K562 (cell line): ENCODE measurements around the gene PRRC2B. TPM values are rescaled to one million over a fixed set of nuclear protein-coding genes. Genes with fewer than 3 reads are reported as not detected.

ENCODE experiments used
- DDX20 ChIP-seq: fragments of 450-650 bp; IDR thresholded peaks from 2 replicates; pipeline ENCODE4 v1.6.1; 2016; ENCODE audit warnings: missing genetic modification characterization, low read depth, mild to moderate bottlenecking, missing compliant biosample characterization, moderate library complexity
- ESRRA ChIP-seq: fragments of 450-650 bp; IDR thresholded peaks from 2 replicates; pipeline ENCODE4 v1.6.1; 2014; ENCODE audit warnings: low read depth, mild to moderate bottlenecking, moderate library complexity, borderline replicate concordance
- FOSL1 ChIP-seq: fragments of 200-800 bp; sonication (Bioruptor generic); conservative IDR thresholded peaks from 2 replicates; pipeline ENCODE4 v1.6.1; 2016; ENCODE audit warnings: missing genetic modification characterization, missing compliant biosample characterization
- KLF16 ChIP-seq: IDR thresholded peaks from 2 replicates; pipeline ENCODE4 v1.6.1; 2016; ENCODE audit warnings: antibody characterized with exemption
- MCM7 ChIP-seq, 2 experiments: fragments of 450-650 bp; IDR thresholded peaks; 2 replicates each; pipeline ENCODE4 v1.6.1; 2016 to 2018
- MTF1 ChIP-seq: fragments of 250-450 bp; sonication (Bioruptor Pico); IDR thresholded peaks from 2 replicates; pipeline ENCODE4 v1.9.0; 2021; ENCODE audit warnings: moderate library complexity, mild to moderate bottlenecking, inconsistent platforms, borderline replicate concordance
- MXI1 ChIP-seq: IDR thresholded peaks from 2 replicates; pipeline ENCODE4 v1.6.1; 2011; ENCODE audit warnings: low read depth, mild to moderate bottlenecking, improper control_type of control experiment, low read length
- NFIC ChIP-seq: fragments of 450-650 bp; IDR thresholded peaks from 2 replicates; pipeline ENCODE4 v1.6.1; 2017; ENCODE audit warnings: mild to moderate bottlenecking, inconsistent platforms
- POLR2G ChIP-seq: fragments of 200-400 bp; formaldehyde crosslinking; IDR thresholded peaks from 2 replicates; pipeline ENCODE4 v1.6.1; 2017; ENCODE audit warnings: low read depth, mild to moderate bottlenecking, antibody characterized with exemption, low read length, moderate library complexity
- PRMT5 ChIP-seq: sonication (generic); formaldehyde crosslinking; IDR thresholded peaks from 2 replicates; pipeline ENCODE4 v1.5.0; 2020; ENCODE audit warnings: missing genetic modification reagents
- ZNF12 ChIP-seq: sonication (generic); formaldehyde crosslinking; IDR thresholded peaks from 2 replicates; pipeline ENCODE4 v1.4.0; 2020; ENCODE audit warnings: mild to moderate bottlenecking, missing genetic modification reagents
- ZNF146 ChIP-seq: IDR thresholded peaks from one replicate; pipeline ENCODE4 v1.6.1; 2018; ENCODE audit warnings: missing compliant biosample characterization; ENCODE audit not compliant: unreplicated experiment
- ZNF324 ChIP-seq: fragments of 250-450 bp; sonication (Bioruptor Pico); IDR thresholded peaks from 2 replicates; pipeline ENCODE4 v1.4.0; 2020; ENCODE audit warnings: mild to moderate bottlenecking
- ZNF445 ChIP-seq: fragments of 250-450 bp; sonication (Bioruptor Pico); IDR thresholded peaks from 2 replicates; pipeline ENCODE4 v1.4.0; 2020; ENCODE audit warnings: low read depth, mild to moderate bottlenecking, moderate library complexity
- ZNF707 ChIP-seq: fragments of 250-450 bp; sonication (Bioruptor Pico); conservative IDR thresholded peaks from 2 replicates; pipeline ENCODE4 v1.8.0; 2022; ENCODE audit warnings: inconsistent platforms, mild to moderate bottlenecking, moderate library complexity
- ZNF766 ChIP-seq: fragments of 200-800 bp; sonication (Bioruptor generic); conservative IDR thresholded peaks from 2 replicates; pipeline ENCODE4 v1.6.1; 2016; ENCODE audit warnings: missing genetic modification characterization, missing compliant biosample characterization
- polyA plus RNA-seq, 8 experiments: library from polyadenylated mRNA; depleted of rRNA in 4 of 8; stranded (reverse) in 5 of 8; unstranded in 3 of 8; fragments of >200 nt; fragmentation: Nextera tagmentation in 2 of 8; fragmentation: Illumina TruSeq in 1 of 8; extraction: Ambion mirVana in 2 of 8; extraction: Trizol in 1 of 8; gene quantifications; 2 replicates each; pipeline versions ENCODE4 v1.2.1 to v1.2.3, GENCODE V29; 2011 to 2014; ENCODE audit warnings: inconsistent platforms in 1 of 8, missing spikeins in 1 of 8
- total RNA-seq, 7 experiments: library from RNA; depleted of rRNA in 6 of 7; stranded (reverse); fragments of >200 nt in 6 of 7; fragmentation: Illumina TruSeq in 2 of 7; extraction: Trizol in 2 of 7; gene quantifications; 2 replicates each; pipeline versions ENCODE4 v1.2.1 to v1.2.3, GENCODE V29; 2011 to 2021; ENCODE audit warnings: low replicate concordance in 1 of 7
- TF ChIP-seq, protein P1 (sequence below), 2 experiments: IDR thresholded peaks in 1 of 2; conservative IDR thresholded peaks in 1 of 2; 2 replicates each; pipeline ENCODE4 v1.6.1; 2016; ENCODE audit warnings: low read depth in 2 of 2, mild to moderate bottlenecking in 1 of 2, missing compliant biosample characterization in 1 of 2, missing genetic modification characterization in 1 of 2, moderate library complexity in 1 of 2
- TF ChIP-seq, protein P2 (sequence below), 2 experiments: fragments of 450-650 bp in 1 of 2; sonication (generic) in 1 of 2; formaldehyde crosslinking; conservative IDR thresholded peaks; 2 replicates each; pipeline versions ENCODE4 v1.4.0 to v1.8.1; 2020 to 2022; ENCODE audit warnings: mild to moderate bottlenecking in 1 of 2, missing genetic modification reagents in 1 of 2
- TF ChIP-seq, protein P3 (sequence below), 3 experiments: IDR thresholded peaks in 2 of 3; conservative IDR thresholded peaks in 1 of 3; 2 replicates each; pipeline ENCODE4 v1.5.1; 2011 to 2012; ENCODE audit warnings: low read length in 3 of 3, mild to moderate bottlenecking in 3 of 3, control low read depth in 2 of 3, improper control_type of control experiment in 1 of 3, inconsistent platforms in 1 of 3, low read depth in 1 of 3, mixed read lengths in 1 of 3, moderate library complexity in 1 of 3; ENCODE audit not compliant: insufficient read depth in 2 of 3
- TF ChIP-seq, protein P4 (sequence below): fragments of 250-450 bp; sonication (Bioruptor Pico); IDR thresholded peaks from 2 replicates; pipeline ENCODE4 v1.5.0; 2022; ENCODE audit warnings: mild to moderate bottlenecking

Gene PRRC2B
- total and polyA plus RNA-seq, 9 of the 15 experiments (the other 6 are each of a cell fraction or from before 2014, with no cell fraction given) = 0.34 to 125 (median 30.9) TPM

DNA sequence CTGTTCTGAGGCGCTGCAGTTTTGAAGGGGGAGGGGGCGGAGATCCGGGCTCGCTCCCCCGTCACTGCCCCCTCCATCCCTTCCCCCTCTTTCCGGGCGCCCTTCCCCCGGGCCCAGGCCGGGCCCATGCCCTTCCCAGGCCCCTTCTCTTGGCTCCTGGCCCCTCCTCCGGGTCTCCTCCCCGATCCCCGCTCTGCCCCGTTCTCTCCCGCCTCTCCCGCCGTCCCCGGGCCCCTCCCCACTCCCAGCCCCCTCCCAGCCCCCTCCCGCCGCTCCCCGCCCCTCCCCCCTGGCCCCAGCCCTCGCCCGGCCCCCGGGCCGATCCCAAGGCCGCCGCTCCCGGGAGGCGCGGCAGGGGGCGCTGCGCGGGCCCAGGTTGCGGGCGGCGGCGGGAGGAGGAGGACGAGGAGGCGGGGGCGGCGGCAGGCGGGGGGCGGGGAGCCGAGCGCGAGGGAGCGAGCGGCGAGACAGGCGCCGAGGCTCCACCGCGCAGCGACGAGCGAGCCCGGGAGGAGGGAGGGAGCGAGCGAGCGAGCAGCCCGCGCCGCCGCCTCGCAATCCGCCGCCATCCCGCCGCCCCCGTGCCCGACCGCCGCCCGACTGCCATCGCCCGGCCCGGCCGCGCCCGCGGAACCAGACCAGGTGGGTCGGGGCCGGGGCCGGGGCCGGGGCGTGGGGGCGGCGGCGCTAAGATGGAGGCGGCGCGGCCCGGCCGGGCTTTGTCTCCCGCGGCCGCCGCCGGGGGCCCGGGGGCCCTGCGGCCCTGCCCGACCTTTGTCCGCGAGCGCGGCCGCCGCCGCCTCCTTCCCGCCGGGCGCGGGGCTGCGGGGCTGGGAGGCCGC is at the start of gene PRRC2B (continued):
- TF ChIP-seq ZNF146 (CRISPR knock-in tag) (no peak), NFIC (no peak), POLR2G (peak; percentile 79), DDX20 (tag) (no peak), ZNF445 (CRISPR knock-in tag) (no peak), PRMT5 (no peak), ZNF766 (CRISPR knock-in tag) (no peak), ZNF707 (CRISPR knock-in tag) (no peak), FOSL1 (tag) (no peak; the same call in 1 of the 2 replicates), MTF1 (CRISPR knock-in tag) (no peak), MCM7 (IDR thresholded peaks at IDR 0.05) (no peak), MXI1 (no peak), KLF16 (no peak), ESRRA (no peak), ZNF12 (no peak), ZNF324 (no peak)
- TF ChIP-seq, protein P1, sequence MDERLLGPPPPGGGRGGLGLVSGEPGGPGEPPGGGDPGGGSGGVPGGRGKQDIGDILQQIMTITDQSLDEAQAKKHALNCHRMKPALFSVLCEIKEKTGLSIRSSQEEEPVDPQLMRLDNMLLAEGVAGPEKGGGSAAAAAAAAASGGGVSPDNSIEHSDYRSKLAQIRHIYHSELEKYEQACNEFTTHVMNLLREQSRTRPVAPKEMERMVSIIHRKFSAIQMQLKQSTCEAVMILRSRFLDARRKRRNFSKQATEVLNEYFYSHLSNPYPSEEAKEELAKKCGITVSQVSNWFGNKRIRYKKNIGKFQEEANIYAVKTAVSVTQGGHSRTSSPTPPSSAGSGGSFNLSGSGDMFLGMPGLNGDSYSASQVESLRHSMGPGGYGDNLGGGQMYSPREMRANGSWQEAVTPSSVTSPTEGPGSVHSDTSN (CRISPR knock-in tag; IDR thresholded peaks at IDR 0.05; ENCODE audit: low read depth) = no peak
- TF ChIP-seq, protein P1 (tag; conservative IDR thresholded peaks at IDR 0.05; ENCODE audit: low read depth) = no peak
- TF ChIP-seq, protein P2, sequence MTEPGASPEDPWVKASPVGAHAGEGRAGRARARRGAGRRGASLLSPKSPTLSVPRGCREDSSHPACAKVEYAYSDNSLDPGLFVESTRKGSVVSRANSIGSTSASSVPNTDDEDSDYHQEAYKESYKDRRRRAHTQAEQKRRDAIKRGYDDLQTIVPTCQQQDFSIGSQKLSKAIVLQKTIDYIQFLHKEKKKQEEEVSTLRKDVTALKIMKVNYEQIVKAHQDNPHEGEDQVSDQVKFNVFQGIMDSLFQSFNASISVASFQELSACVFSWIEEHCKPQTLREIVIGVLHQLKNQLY (CRISPR knock-in tag; conservative IDR thresholded peaks at IDR 0.05) = no peak
- TF ChIP-seq, protein P3, sequence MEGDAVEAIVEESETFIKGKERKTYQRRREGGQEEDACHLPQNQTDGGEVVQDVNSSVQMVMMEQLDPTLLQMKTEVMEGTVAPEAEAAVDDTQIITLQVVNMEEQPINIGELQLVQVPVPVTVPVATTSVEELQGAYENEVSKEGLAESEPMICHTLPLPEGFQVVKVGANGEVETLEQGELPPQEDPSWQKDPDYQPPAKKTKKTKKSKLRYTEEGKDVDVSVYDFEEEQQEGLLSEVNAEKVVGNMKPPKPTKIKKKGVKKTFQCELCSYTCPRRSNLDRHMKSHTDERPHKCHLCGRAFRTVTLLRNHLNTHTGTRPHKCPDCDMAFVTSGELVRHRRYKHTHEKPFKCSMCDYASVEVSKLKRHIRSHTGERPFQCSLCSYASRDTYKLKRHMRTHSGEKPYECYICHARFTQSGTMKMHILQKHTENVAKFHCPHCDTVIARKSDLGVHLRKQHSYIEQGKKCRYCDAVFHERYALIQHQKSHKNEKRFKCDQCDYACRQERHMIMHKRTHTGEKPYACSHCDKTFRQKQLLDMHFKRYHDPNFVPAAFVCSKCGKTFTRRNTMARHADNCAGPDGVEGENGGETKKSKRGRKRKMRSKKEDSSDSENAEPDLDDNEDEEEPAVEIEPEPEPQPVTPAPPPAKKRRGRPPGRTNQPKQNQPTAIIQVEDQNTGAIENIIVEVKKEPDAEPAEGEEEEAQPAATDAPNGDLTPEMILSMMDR (IDR thresholded peaks at IDR 0.05 in 2 of 3, conservative IDR thresholded peaks at IDR 0.05 in 1 of 3; ENCODE audit: insufficient read depth in 2 of 3, low read depth in 1 of 3, low read length in 3 of 3) = peak in 2 of 3 experiments; percentile 47 to 71; a peak in 4 of 6 replicates
- TF ChIP-seq, protein P4, sequence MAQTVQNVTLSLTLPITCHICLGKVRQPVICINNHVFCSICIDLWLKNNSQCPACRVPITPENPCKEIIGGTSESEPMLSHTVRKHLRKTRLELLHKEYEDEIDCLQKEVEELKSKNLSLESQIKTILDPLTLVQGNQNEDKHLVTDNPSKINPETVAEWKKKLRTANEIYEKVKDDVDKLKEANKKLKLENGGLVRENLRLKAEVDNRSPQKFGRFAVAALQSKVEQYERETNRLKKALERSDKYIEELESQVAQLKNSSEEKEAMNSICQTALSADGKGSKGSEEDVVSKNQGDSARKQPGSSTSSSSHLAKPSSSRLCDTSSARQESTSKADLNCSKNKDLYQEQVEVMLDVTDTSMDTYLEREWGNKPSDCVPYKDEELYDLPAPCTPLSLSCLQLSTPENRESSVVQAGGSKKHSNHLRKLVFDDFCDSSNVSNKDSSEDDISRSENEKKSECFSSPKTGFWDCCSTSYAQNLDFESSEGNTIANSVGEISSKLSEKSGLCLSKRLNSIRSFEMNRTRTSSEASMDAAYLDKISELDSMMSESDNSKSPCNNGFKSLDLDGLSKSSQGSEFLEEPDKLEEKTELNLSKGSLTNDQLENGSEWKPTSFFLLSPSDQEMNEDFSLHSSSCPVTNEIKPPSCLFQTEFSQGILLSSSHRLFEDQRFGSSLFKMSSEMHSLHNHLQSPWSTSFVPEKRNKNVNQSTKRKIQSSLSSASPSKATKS (CRISPR knock-in tag) = no peak
